OCI-LY7 (cell line): ENCODE data around the gene RNPEPL1. TPM values are rescaled to one million over a fixed set of nuclear protein-coding genes. Genes with fewer than 3 reads are reported as not detected.

Experiments used
- BruUV-seq: library from RNA; stranded (reverse); fragments of 400-500 nt; replicated peaks from 2 replicates; lab custom pipeline; 2021; lab: Mats Ljungman, UMichigan
- CTCF ChIA-PET: fragments of 300-600 bp; sonication (Branson Sonifier 250); formaldehyde crosslinking; loops from one replicate; lab custom pipeline; 2022; ENCODE audit warnings: antibody characterized with exemption; ENCODE audit not compliant: unreplicated experiment; lab: Charles Lee
- POLR2A ChIA-PET: fragments of 300-600 bp; sonication (Branson Sonifier 250); formaldehyde crosslinking; loops from one replicate; lab custom pipeline; 2022; ENCODE audit warnings: antibody characterized with exemption; lab: Charles Lee
- DNase-seq: peaks from one replicate; pipeline ENCODE4 v3.0.0-alpha.2; 2015; ENCODE audit warnings: low spot score
- H2AFZ ChIP-seq: fragments of 200-600 bp; sonication (generic), shearing (Covaris generic); 2 replicates; pipeline ENCODE4 v1.6.1; 2014; ENCODE audit warnings: mild to moderate bottlenecking, antibody characterized with exemption, low read length, moderate library complexity
- H3K27ac ChIP-seq: fragments of 200-600 bp; sonication (generic); 2 replicates; pipeline ENCODE4 v1.5.1; 2014; ENCODE audit warnings: mixed run types, low read depth, mild to moderate bottlenecking, moderate library complexity, low read length, inconsistent platforms; ENCODE audit not compliant: poor library complexity, severe bottlenecking
- H3K36me3 ChIP-seq: fragments of 200-600 bp; sonication (generic); 2 replicates; pipeline ENCODE4 v1.6.1; 2014; ENCODE audit warnings: mild to moderate bottlenecking, antibody characterized with exemption, low read length, moderate library complexity, mixed read lengths; ENCODE audit not compliant: insufficient read depth
- H3K4me1 ChIP-seq: fragments of 200-600 bp; sonication (generic); 2 replicates; pipeline ENCODE4 v1.5.1; 2014; ENCODE audit warnings: mild to moderate bottlenecking, low read length; ENCODE audit not compliant: insufficient read depth, poor library complexity, severe bottlenecking
- H3K4me2 ChIP-seq: fragments of 200-600 bp; sonication (generic); 2 replicates; pipeline ENCODE4 v1.6.1; 2014; ENCODE audit warnings: mild to moderate bottlenecking, low read length
- H3K4me3 ChIP-seq: fragments of 200-600 bp; sonication (generic); 2 replicates; pipeline ENCODE4 v1.5.1; 2014; ENCODE audit warnings: mild to moderate bottlenecking, low read depth, low read length; ENCODE audit not compliant: poor library complexity, severe bottlenecking
- H3K79me2 ChIP-seq: fragments of 200-600 bp; sonication (generic); 2 replicates; pipeline ENCODE4 v1.6.1; 2016; ENCODE audit warnings: low read depth, mild to moderate bottlenecking, low read length, moderate library complexity, mixed read lengths; ENCODE audit not compliant: insufficient read depth
- H3K9me2 ChIP-seq: fragments of 200-600 bp; sonication (generic); 2 replicates; pipeline ENCODE4 v1.6.1; 2016; ENCODE audit warnings: mild to moderate bottlenecking, low read length, mixed read lengths; ENCODE audit not compliant: insufficient read depth
- H3K9me3 ChIP-seq: fragments of 200-600 bp; sonication (generic); 2 replicates; pipeline ENCODE4 v1.6.1; 2014; ENCODE audit warnings: mild to moderate bottlenecking, mixed run types, low read length, mixed read lengths
- H4K20me1 ChIP-seq: fragments of 200-600 bp; sonication (generic); 2 replicates; pipeline ENCODE4 v1.6.1; 2014; ENCODE audit warnings: mild to moderate bottlenecking, antibody characterized with exemption, low read length, moderate library complexity, mixed read lengths; ENCODE audit not compliant: insufficient read depth
- EZH2phosphoT487 ChIP-seq: fragments of 200-600 bp; sonication (generic); IDR thresholded peaks from 2 replicates; pipeline ENCODE4 v1.6.1; 2018; ENCODE audit warnings: low read depth, borderline replicate concordance, mild to moderate bottlenecking, mixed run types, antibody characterized with exemption, low read length, moderate library complexity, mixed read lengths
- intact Hi-C: fragments of 100-400 bp; cut with micrococcal nuclease; formaldehyde crosslinking; loops from one replicate; pipeline ENCODE4 v1.10.0; 2022; ENCODE audit not compliant: unreplicated experiment
- total RNA-seq, 2 experiments: library from RNA; depleted of rRNA in 1 of 2; stranded (reverse); fragments of >200 nt in 1 of 2; shearing (Covaris generic) in 1 of 2; gene quantifications; 2 replicates each; pipeline ENCODE4 v1.2.3, GENCODE V29; 2014 to 2022
- TF ChIP-seq, protein P1 (sequence below): fragments of 200-600 bp; sonication (generic); conservative IDR thresholded peaks from 2 replicates; pipeline ENCODE4 v1.5.1; 2014; ENCODE audit warnings: mild to moderate bottlenecking, antibody characterized with exemption, low read length, moderate library complexity, mixed read lengths

Gene RNPEPL1
- total RNA-seq, 2 experiments from 2014 or later: 41.9 to 51.8 TPM

GRCh38 chr2:240579071-240579762 is 10.9 kb downstream of the RNPEPL1 start:
- Histone ChIP-seq H3K9me2 (no peaks in the 10 kb centered on the region), H3K36me3 (peaks cover 80% of the 10 kb centered on the region), H3K4me2 (peak overlapping the region; percentile 47), H3K9me3 (no peaks in the 10 kb centered on the region), H2AFZ (no peak overlapping the region), H3K4me1 (peaks cover 56% of the 10 kb centered on the region), H3K79me2 (peaks cover 44% of the 10 kb centered on the region), H4K20me1 (0 out of 2 replicates have a peak, but pooled peaks cover 4% of the 10 kb centered on the region), H3K27ac (peak overlapping the region; percentile 69), H3K4me3 (no peak overlapping the region)
- intact Hi-C loops: no loop called here
- DNase-seq: no peak
- ChIA-PET POLR2A (interaction anchor here (0.9 to 1.5 kb wide), 3 partner anchors 10 to 19 kb away, joined by 3 to 12 read pairs (median 3); no protein-coding TSS in a partner anchor), CTCF (interaction anchor here (1.3 kb wide), 1 partner anchor 13 kb away, joined by 3 read pairs; no protein-coding TSS in a partner anchor)
- no TSS peak for BruUV-seq
- no peak for TF ChIP-seq EZH2phosphoT487
- TF ChIP-seq, protein P1, sequence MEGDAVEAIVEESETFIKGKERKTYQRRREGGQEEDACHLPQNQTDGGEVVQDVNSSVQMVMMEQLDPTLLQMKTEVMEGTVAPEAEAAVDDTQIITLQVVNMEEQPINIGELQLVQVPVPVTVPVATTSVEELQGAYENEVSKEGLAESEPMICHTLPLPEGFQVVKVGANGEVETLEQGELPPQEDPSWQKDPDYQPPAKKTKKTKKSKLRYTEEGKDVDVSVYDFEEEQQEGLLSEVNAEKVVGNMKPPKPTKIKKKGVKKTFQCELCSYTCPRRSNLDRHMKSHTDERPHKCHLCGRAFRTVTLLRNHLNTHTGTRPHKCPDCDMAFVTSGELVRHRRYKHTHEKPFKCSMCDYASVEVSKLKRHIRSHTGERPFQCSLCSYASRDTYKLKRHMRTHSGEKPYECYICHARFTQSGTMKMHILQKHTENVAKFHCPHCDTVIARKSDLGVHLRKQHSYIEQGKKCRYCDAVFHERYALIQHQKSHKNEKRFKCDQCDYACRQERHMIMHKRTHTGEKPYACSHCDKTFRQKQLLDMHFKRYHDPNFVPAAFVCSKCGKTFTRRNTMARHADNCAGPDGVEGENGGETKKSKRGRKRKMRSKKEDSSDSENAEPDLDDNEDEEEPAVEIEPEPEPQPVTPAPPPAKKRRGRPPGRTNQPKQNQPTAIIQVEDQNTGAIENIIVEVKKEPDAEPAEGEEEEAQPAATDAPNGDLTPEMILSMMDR: no peak

GRCh38 chr2:240579771-240580614 is 11.7 kb downstream of the RNPEPL1 start:
- intact Hi-C loops: loop anchor here (10.0 kb wide), 1 partner anchor 735 kb away; the partner anchor contains the start of genes HDLBP and SEPTIN2
- TF ChIP-seq, protein P1: peak; percentile 75
- no peak for TF ChIP-seq EZH2phosphoT487
- Histone ChIP-seq H3K36me3 (peaks cover 77% of the 10 kb centered on the region), H3K27ac (peak overlapping the region; percentile 69), H2AFZ (no peak overlapping the region), H3K4me1 (peaks cover 61% of the 10 kb centered on the region), H4K20me1 (0 out of 2 replicates have a peak, but pooled peaks cover 4% of the 10 kb centered on the region), H3K9me2 (no peaks in the 10 kb centered on the region), H3K9me3 (no peaks in the 10 kb centered on the region), H3K4me3 (no peak overlapping the region), H3K79me2 (peaks cover 44% of the 10 kb centered on the region), H3K4me2 (peak overlapping the region; percentile 47)
- no TSS peak for BruUV-seq
- ChIA-PET POLR2A (interaction anchor here (0.9 to 1.5 kb wide), 3 partner anchors 11 to 19 kb away, joined by 3 to 12 read pairs (median 3); no protein-coding TSS in a partner anchor), CTCF (interaction anchor here (1.1 to 1.3 kb wide), 2 partner anchors 13 to 14 kb away, joined by 3 to 4 read pairs; no protein-coding TSS in a partner anchor)
- peak; percentile 76 for DNase-seq
